Activated CD4-positive, alpha-beta T cell treated with anti-CD3 and anti-CD28 coated beads for 4 hours (primary cell): ENCODE measurements around the gene TRAPPC1.

Source experiments
- DNase-seq, 2 donors: peaks; one replicate each; pipeline ENCODE4 v3.0.0-alpha.2; 2020

Gene TRAPPC1

DNA sequence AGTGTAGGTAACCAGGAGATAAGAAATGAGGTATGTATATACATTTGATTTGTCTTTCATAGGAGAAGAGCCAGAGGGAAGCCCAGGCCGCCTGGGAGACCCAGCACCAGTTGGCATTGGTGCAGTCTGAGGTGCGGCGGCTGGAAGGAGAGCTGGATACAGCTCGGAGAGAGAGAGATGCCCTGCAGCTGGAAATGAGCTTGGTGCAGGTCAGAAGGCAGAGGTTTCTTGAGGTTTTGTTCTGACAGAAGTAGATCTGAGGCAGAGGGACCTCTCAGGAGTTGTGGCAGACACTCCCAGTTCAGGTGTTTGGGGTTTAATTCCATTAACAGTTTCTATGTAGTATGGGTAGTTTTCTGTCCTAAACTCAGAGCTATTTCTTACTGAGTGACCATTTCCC is 8.3 kb upstream of the TRAPPC1 start:
- no peak for DNase-seq

DNA sequence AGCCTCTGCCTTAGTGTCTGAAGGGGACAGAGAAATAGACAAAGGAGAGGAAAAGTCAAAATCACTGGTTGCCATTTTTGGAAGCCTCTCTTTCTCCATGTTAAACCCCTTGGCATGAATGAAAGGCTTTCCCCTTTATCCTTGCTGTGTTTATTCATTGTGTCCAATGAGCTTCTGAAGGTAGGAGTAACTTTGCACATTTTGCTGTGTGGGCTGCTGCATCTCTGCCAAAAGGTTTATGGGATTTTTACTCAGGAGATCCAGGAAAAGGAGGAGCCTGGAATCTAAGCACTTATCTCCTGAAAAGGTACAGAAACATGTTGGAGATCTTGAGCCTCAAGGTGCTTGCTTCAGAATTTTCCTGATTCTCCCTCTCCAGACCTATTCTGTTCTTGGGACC is 4.1 kb upstream of the TRAPPC1 start:
- no peak for DNase-seq

DNA sequence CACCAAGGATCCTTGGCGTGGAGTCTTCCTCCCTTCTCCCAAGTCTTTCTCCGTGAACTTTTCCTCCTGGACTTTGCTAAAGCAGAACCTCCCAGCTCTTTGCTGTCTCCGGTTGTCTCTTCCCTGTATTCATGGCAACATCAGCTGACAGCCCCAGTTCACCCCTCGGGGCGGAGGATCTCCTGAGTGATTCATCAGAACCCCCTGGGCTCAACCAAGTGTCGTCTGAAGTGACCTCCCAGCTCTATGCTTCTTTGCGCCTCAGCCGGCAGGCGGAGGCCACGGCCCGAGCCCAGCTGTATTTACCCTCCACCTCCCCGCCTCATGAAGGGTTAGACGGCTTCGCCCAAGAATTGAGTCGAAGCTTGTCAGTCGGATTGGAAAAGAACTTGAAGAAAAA is 1.2 kb upstream of the TRAPPC1 start:
- no peak for DNase-seq

DNA sequence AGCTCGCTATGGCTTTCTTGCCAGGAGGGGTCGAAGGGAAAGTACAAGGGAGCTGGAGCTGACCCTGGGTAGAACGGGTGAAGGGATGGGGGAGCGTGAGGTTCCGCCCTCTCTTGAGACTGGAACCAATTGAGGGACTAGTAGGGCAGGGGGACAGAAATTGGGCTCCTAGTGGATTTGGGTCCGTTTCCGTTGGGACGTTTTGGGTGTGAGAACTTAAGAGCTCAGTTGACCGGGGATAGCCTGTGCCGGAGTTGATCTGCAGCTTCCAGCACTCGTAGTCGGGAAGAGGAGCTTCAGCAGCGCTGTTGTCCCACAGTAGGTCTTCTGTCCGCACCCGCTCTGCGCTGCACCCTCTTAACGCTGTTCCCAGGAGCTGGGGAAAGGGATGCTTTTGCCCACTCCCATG is 741 bp upstream of the TRAPPC1 start:
- DNase-seq = no peak

DNA sequence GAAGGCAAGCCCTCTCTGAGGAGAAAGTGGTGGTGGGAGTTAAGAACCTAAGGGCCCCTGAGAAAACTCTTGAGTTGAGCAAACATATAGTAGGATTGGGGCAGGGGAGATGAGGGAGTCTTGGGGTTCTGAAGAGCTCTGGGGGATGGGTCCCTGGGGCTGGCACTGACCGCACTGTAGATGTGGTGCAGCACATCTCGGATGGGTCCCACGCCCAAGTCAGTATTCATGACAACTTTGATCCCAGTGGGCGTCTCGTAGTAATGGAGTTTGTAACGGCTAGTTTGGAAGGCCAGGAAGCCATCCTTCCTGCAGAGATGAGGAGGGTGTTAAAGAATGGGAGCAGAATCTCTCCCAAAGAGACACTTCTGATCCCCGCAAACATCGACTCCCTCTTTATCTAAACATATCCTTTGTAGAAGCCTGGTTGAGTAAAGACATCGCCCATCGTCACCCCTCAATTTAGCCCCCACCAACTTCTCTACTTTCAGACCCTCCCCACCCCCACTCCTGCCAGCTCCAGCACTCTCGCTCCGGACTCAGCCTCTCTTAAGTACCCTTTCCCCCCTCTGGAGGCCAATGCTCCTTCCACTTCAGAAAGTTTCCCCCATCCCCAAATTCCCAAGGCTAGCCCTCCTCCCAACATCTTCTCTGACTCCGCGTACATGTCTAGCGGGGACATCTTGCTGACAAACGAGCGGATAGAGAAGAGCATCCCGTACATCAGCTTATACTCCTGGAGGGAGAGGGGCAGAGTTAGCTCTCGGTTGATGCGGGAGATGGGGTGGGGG is 710 bp downstream of the TRAPPC1 start:
- DNase-seq = no peak

DNA sequence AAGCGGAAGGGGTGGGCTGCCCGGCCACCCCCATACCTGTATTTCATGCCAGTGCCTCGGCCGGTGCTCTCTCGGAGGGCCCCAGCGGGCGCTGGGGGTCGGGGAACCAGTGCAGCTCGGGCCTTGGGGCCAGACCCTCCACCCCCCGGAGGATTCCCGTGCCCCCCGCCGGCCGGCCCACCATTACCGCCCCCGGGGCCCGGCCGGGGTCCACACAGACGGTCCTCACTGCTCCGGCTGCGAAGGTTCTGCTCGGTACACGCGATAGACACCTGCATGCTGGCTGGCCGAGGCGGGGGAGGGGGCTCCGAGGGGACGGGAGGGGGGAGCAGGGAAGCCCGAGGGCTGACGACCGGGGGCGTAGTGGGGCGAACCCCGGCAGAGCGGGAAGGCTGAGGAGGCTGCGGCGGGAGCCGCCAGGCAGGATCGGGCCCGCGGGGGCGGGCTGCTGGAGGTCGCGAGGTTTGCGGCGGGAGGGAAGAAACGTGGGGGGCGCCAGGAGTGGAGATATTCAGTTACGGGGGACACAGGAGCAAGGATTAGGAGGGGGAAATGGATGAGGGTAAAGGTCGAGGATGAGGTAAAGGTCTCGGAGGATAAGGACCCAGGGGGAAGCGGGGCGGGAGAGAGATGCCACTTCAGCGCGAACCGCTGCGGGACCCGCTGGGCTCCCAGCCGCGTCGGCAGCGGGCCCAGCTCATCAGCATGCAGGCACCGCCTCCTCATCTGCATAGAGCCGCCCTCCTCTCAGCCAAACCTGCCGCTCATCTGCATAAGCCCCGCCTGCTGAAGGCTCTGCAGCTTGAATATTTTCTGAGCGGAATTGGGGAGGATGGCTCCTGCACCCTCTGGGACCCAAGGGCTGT is 2.4 kb downstream of the TRAPPC1 start, which contains the start of gene KCNAB3:
KCNAB3 (minus strand) TSS at position 699 of the 866 bp plus-strand sequence; CDS start at position 278, 421 bp downstream.
- peak; percentile 45 to 49 for DNase-seq

DNA sequence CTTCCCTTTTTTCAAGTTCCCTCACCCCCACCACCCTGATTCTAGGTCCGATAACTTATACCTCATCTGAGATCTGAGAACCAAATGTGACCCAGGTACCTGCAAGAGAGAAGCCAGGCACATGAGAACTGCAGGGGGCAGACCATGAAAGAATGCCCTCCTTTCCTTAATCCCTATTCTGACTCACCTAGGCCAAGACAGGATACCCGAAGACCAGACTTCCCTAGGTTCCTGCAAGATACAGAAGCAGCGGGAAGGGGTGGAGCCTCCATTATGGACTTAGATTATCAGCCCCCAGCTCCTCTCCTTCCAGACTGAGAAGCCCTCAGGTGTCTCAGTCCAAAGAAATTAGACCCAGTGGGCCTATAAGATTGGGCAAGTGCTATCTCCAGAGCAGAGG is 4.2 kb downstream of the TRAPPC1 start:
- no peak for DNase-seq

DNA sequence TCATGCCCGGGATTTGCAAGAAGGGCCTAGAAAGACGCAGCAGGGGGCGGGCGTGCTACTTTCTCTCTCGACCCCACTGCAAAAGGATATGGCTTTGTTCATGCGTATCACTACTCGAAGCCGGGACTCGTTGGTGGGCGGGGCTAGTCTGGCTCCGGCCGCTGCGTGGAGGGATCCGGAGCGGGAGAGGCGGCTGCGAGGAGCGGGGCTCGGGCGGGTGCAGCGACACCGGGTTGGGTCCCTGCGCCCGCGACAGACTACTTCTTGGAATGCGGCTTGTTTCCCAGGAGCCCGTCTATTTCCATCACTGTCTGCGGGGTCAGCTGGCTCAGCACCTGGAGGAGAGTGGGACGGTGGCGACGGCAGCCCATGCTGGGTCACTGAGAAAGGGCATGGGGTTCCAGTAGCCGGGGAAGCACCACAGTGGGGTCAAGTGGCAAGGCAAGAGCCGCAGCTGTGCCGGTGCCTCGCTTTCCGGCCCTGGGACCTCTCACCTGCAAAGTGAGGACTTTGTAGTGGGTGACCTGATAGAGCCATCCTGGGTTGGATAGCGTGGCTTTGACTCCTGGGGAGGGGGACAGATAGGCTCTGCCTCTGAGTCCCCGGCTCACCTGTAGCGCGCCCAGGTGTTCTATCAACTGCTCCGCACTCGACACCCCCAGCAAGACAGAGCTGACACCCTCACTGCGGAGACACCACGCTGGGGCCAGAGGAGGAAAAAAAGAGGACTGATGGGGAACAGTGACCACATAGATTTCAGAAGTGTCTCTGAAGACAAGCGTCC is 8.7 kb downstream of the TRAPPC1 start:
- DNase-seq = peak; percentile 81

DNA sequence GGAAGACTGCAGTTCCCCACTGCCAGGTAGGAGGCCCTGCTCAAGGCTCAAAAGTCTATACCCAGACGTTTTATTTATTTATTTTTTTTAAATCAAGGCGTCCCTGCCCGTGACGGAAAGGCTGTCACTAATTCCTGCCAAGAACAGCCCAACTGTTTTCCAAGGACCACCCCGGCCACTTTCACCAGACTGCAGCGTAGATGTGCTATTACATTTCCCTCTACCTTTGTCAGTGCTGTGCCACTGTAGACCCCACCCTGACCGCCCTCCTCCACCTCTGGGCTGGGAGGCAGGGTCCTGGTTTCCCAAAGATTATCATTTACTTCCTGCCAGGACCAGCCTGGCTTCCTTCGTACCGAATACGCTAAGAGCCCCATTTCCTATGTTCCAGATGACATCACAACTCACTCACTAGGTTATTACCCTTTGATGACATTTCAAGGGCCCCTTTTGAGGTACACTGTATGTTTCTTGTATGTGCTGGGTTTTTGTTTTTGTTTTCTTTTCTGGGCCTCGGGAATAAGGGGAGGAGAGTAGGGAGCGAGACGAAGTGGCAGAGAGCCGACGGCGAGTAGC is 9.4 kb downstream of the TRAPPC1 start:
- DNase-seq = no peak

DNA sequence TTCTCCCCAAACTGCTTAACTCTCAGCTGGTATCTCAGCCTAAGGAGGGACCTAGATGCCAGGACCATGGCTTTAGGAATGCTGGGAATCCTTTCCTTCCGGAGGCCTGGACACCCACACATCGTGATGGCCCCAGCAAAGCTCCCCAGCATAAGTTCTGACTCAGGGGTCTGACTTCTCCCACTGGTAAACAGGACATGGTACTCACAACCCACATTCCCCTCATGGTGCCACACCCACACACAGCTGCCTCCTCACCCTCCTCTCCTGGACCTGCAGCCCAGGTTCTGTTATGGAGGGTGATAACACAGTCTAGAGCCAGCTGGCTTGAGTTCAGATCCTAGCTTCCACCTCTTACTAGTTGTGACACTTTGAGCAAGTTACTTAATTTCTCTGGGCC is 14.9 kb downstream of the TRAPPC1 start:
- no peak for DNase-seq

DNA sequence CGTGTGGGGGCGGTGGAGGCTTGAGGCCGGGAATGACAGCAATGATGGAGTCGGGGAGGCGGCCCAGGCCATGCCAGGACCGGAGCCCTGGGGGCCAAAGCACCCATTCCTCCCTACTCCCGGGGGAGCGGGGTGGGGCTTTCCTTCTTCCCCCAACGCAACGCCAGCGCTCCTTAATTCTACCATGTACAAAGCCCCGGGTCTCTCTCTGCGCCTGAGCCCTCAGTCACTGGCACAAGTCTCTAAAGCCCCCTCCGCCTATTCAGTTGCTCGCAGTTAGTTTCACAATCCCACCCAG is 15.4 kb downstream of the TRAPPC1 start:
- no peak for DNase-seq

DNA sequence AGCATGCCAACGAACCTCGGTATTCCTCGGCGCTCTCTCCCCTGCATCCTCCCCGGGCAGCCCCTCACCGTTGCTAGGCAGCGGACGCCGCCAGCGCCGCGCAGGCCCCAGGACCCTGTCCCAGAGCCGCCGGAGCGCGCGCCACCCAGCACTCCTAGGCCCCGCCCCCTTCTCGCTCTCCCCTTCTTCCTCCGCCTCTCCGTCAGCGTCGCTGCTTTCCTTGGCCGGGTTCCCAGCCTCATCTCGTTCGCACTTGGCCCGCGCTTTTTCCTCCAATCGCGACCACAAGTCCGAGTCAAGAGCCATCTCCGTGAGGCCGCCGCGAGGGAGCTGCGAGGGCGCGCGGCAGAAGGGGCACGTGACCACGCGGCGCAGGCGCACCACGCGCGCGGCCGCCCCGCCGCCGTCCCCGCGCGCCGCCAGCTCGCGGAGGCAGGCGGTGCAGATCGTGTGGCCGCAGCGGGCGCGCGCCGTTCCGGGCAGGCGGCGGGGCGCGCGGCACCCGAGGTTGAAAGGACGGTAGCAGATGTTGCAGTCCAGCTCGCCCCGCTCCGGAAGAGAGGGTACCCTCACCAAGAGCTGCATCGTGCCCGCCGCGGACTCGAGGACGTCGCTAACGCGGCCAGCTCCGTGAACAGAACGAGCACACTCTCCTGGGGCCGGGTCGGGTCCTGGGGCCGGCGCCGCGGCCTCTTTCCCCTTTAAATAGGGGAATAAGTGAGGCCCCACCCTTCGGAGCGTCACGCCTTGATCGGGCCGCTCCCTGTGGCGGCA is 15.9 kb downstream of the TRAPPC1 start, which contains the start of gene RNF227:
RNF227 (minus strand) TSS at position 679 of the 774 bp plus-strand sequence; CDS start at position 585, 94 bp downstream.
- DNase-seq = peak; percentile 76 to 81

DNA sequence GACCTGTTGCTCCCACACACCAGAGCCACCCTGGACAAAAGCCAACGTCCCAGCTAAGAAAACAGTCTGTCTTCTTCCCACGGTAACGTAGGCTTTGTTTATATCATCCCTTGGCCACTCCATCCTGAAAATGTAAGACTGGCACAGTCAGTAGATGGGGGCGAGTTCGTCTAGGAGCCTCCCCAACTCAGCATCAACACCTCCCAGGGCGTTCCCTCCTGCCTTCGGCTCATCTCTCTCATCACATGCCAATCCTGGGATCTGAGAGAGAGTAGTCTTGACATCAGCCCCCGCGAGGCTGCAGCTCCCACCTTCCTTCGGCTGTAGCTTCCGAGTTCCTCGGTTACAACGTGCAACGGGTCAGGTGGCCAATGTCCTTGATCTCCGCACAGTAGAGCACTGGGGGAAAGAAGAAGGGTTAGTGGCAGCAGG is 16.6 kb downstream of the TRAPPC1 start:
- DNase-seq = no peak

DNA sequence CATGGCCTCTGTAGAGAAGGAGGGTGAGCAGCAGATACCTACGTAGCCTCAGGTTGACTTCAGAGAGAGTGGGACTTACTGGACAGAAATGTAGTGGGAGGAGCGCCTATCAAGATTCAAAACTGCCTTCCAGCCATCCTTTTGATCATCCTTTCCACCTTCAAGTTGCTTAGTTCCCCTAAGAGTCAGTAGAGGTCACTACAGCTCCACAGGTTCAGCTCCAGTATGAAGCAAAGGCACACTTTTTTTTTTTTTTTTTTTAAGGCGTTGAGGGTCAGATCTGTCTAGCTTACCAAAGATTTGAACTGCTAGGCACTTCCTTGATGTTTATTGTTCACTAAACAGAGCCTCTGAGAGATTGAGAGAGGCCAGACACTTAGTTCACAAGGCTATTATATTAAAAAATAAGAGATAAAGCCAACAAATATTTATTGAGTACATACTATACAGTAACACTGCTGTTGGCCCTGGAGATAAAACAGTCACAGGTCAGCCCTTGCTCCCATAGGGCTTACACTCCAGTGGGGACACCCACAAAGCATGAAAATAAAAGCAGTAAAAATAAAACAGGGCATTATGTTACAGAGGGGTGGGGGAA is 18.7 kb downstream of the TRAPPC1 start:
- DNase-seq = peak; percentile 35 to 45

DNA sequence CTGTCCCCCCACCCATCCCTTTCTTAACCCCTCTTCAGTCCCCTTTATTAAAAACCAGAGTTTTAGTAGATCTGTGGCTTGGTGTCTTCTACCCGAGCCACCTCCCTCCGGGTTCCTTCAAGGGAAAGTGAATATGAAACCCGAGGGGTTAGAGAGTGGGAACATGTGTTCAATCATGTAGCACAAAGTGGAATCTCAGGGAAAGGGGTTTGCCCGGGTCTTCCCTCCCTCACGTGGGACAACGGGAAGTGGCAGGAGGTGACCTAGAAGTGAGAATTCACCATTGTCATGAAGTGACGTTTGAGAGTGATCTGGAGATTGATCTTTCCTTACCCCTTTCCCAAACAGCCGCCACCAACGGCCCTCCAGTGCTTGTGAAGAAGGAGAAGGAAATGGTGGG is 20.6 kb downstream of the TRAPPC1 start:
- no peak for DNase-seq

DNA sequence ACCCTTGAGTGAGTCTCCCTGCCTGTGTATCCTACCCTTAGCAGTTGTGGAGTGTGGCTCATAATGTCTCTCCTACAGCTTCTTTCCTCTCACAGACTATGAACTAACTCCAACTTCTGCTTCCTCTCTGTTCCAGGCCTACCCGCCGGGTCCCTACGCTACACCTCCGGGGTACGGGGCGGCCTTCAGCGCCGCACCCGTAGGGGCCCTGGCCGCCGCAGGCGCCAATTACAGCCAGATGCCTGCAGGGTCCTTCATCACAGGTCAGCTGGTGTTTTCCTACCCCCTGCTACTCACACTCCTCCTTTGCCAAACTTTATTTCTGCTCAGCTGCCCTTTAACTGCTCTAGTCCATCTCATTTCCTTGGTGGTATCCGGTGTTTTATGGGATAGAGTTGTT is 21.0 kb downstream of the TRAPPC1 start:
- DNase-seq = no peak

DNA sequence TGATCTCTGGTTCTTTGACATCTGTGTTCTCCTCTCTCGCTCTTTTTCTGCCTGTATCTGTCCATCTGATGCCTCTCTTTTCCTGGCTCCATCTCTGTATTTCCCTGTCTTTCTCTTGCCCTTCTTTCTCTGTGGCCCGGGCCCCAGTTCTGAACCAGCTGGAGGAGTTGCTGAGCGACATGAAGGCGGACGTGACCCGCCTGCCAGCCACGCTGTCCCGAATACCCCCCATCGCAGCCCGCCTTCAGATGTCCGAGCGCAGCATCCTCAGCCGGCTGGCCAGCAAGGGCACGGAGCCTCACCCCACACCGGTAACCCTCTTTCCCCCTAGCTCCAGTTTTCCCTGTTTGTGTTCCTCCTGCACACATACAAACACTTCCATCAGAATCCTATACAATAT is 21.5 kb downstream of the TRAPPC1 start:
- no peak for DNase-seq

DNA sequence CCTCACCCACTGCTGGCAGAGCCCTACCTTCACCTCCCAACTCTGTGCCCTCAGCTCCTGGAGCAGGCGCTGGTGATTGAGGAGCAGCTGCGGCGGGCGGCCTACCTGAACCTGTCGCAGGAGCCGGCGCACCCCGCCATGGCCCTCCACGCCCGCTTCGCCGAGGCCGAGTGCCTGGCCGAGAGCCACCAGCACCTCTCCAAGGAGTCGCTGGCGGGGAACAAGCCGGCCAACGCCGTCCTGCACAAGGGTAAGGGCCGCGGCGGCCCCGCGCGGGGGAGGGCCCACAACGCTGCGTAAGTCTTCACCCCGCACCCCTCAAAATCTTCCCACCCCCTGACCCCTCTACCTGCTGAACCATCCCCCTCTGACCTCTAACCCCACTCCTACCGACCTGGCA is 22.7 kb downstream of the TRAPPC1 start:
- DNase-seq = no peak

DNA sequence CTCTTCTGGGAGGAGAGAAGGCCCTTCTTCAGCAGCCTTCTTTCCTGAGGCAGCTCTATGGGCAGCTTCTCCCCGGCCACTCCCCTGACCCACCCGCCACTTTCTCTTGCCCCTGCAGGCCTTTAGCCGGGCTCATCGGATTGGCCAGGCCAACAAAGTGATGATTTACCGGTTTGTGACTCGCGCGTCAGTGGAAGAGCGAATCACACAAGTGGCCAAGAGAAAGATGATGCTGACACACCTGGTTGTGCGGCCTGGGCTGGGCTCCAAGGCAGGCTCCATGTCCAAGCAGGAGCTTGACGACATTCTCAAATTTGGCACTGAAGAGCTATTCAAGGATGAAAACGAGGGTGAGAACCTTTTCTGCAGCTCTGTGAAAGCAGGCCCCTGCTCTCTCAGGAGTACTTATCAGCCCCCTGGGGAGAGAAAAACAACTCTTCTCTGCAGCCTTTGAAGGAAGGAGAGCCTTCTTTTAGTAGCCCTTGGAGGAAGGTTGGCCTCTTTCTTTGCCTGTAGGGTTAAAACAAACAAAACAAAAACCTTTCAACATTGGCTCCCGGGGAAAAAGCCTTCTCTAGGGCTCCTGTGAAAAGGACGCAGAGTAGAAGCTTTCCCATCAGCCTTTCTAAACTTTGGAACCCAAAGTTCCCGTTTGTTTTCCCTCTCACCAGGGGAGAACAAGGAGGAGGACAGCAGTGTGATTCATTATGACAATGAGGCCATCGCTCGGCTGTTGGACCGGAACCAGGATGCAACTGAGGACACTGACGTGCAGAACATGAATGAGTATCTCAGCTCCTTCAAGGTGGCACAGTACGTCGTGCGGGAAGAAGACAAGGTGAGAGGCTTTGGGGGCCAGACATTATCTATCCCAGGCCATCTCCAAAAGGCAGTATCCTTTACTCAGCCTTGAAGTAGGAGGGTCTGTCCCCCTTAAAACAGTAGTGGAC is 28.3 kb downstream of the TRAPPC1 start:
- no peak for DNase-seq

DNA sequence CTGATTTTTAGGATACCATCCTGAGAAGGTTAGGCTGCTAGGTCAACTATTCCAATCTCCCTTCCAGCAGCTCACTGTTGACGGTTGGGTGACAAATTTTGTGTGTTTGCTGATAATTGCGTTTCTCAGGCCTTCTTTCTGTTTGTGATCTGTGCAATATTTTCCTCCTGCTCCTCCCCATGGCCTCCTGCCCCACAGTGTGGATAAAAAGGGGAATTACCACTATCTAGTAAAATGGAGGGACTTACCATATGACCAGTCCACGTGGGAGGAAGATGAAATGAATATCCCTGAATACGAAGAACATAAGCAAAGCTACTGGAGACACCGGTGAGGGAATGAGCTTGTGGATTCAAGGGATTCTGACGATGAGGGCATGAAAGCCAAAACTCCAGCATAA is 34.0 kb downstream of the TRAPPC1 start:
- no peak for DNase-seq
